ENCODE measurements around the gene MTARC2. TPM values are rescaled to one million over a fixed set of nuclear protein-coding genes. Genes with fewer than 3 reads are reported as not detected.

The MTARC2 gene
- total and polyA plus RNA-seq, 2 of the 13 experiments (the other 11 are each of a cell fraction or from before 2014, with no cell fraction given) = 8.5 to 10.1 TPM

DNA sequence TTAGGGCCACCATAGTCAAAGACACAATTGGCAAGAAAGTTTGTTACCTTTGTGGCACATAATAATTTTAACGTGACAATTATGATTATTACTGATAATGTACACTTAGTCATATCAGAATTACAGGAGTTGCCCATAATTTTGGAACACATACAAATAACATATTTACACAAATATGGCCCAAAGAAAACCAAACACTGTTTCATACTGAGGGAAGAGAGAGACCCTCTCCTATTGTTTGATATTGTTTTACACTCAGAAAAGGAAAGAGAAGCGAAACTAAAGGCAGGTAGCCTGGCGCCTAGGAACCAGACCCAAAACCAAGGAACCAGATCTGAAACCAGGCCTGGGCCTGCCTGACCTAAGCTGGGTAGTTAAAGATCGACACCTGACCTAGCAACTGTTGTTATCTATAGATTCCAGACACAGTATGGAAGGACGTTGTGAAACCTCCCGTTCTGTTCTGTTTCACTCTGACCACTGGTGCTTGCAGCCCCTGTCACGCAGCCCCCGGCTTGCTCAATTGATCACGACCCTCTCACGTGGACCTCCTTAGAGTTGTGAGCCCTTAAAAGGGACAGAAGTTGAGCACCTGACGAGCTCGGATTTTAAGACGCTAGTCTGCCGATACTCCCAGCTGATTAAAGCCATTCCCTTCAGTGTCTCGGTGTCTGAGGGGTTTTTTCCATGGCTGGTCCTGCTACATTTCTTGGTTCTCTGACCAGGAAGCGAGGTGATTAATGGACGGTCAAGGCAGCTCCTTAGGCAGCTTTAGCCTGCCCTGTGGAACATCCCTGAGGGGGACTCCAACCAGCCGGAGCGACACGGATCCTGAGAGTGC is 30.1 kb upstream of the MTARC2 start:
- Histone ChIP-seq H3K9me3 (ENCODE audit: low read length) (no peaks in the 10 kb centered on the region; the same call in 1 of the 2 replicates), H3K4me1 (ENCODE audit: insufficient read depth, low read length) (peaks cover 15% of the 10 kb centered on the region; the same call in 1 of the 2 replicates), H3K9ac (ENCODE audit: insufficient read depth, low read depth, low read length) (no peak overlapping the region), H3K79me2 (ENCODE audit: insufficient read depth, low read length) (no peaks in the 10 kb centered on the region), H3K4me3 (replicated peaks in 1 of 3; ENCODE audit: insufficient read depth in 1 of 3, low read depth in 2 of 3, low read length in 3 of 3) (no peak overlapping the region), H4K20me1 (ENCODE audit: insufficient read depth, low read length) (no peaks in the 10 kb centered on the region), H3K4me2 (ENCODE audit: low read depth, low read length) (peak overlapping the region; percentile 57), H3K27ac (ENCODE audit: extremely low read length, insufficient read depth, low read length) (no peak overlapping the region), H3K27me3 (ENCODE audit: control insufficient read depth in 1 of 2, insufficient read depth in 2 of 2, low read length in 2 of 2) (no peaks in the 10 kb centered on the region), H3K36me3 (replicated peaks in 1 of 2; ENCODE audit: control insufficient read depth in 1 of 2, insufficient read depth in 2 of 2, low read length in 2 of 2) (no peaks in the 10 kb centered on the region), H2AFZ (ENCODE audit: low read length) (no peak overlapping the region)
- POLR2A ChIA-PET = no interaction called here
- no TSS peak for BruUV-seq (replicated peaks)
- WGBS (ENCODE audit: low lambda C conversion rate) = 31% methylated on average over 11 of the region's 20 CpGs
- CTCF ChIA-PET (ENCODE audit: low intra/inter-chr PET ratio, low total read pairs) = no interaction called here
- FAIRE-seq (no peak), ATAC-seq (no peak), DNase-seq (ENCODE audit: low spot score) (no peak)
- in situ Hi-C loops (cut with HindIII; ENCODE audit: extremely low pct_ligation_motif_present, low pct_unique_long_range_greater_than_20kb) (no loop called here), intact Hi-C loops (cut with micrococcal nuclease; ENCODE audit: unreplicated experiment) (no loop called here)
- no peak for TF ChIP-seq GMEB1 (CRISPR knock-in tag; IDR thresholded peaks at IDR 0.05; ENCODE audit: borderline replicate concordance)
- no peak for TF ChIP-seq DZIP1 (CRISPR knock-in tag; IDR thresholded peaks at IDR 0.05)
- no peak for TF ChIP-seq HOXA3 (CRISPR knock-in tag; IDR thresholded peaks at IDR 0.05)
- TF ChIP-seq, protein P1, sequence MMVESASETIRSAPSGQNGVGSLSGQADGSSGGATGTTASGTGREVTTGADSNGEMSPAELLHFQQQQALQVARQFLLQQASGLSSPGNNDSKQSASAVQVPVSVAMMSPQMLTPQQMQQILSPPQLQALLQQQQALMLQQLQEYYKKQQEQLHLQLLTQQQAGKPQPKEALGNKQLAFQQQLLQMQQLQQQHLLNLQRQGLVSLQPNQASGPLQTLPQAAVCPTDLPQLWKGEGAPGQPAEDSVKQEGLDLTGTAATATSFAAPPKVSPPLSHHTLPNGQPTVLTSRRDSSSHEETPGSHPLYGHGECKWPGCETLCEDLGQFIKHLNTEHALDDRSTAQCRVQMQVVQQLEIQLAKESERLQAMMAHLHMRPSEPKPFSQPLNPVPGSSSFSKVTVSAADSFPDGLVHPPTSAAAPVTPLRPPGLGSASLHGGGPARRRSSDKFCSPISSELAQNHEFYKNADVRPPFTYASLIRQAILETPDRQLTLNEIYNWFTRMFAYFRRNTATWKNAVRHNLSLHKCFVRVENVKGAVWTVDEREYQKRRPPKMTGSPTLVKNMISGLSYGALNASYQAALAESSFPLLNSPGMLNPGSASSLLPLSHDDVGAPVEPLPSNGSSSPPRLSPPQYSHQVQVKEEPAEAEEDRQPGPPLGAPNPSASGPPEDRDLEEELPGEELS (CRISPR knock-in tag; IDR thresholded peaks at IDR 0.05) = no peak
- no peak for TF ChIP-seq REXO4 (CRISPR knock-in tag; IDR thresholded peaks at IDR 0.05; ENCODE audit: borderline replicate concordance)
- no peak for TF ChIP-seq ZNF83 (CRISPR knock-in tag; IDR thresholded peaks at IDR 0.05; ENCODE audit: borderline replicate concordance)
- TF ChIP-seq, protein P2, sequence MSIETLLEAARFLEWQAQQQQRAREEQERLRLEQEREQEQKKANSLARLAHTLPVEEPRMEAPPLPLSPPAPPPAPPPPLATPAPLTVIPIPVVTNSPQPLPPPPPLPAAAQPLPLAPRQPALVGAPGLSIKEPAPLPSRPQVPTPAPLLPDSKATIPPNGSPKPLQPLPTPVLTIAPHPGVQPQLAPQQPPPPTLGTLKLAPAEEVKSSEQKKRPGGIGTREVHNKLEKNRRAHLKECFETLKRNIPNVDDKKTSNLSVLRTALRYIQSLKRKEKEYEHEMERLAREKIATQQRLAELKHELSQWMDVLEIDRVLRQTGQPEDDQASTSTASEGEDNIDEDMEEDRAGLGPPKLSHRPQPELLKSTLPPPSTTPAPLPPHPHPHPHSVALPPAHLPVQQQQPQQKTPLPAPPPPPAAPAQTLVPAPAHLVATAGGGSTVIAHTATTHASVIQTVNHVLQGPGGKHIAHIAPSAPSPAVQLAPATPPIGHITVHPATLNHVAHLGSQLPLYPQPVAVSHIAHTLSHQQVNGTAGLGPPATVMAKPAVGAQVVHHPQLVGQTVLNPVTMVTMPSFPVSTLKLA (IDR thresholded peaks at IDR 0.05) = no peak
- TF ChIP-seq ZNF431 (CRISPR knock-in tag; IDR thresholded peaks at IDR 0.05; ENCODE audit: borderline replicate concordance, low read depth) = no peak
- TF ChIP-seq ZNF281 (CRISPR knock-in tag; IDR thresholded peaks at IDR 0.05; ENCODE audit: borderline replicate concordance) = no peak

All from HepG2 (cell line).